H1 (cell line): ENCODE measurements around the gene PDE4D. TPM values are rescaled to one million over a fixed set of nuclear protein-coding genes. Genes with fewer than 3 reads are reported as not detected.

ENCODE experiments used
- CTCF ChIA-PET: fragments of 300-600 bp; sonication (Branson Sonifier 250); formaldehyde crosslinking; loops from one replicate; lab custom pipeline; 2021; ENCODE audit not compliant: partially characterized antibody; lab: Charles Lee
- POLR2A ChIA-PET: fragments of 300-600 bp; sonication (Branson Sonifier 250); formaldehyde crosslinking; loops from one replicate; lab custom pipeline; 2021; ENCODE audit warnings: inconsistent platforms; ENCODE audit not compliant: partially characterized antibody; lab: Charles Lee
- DNase-seq, 2 experiments: peaks; one replicate each; pipeline versions ENCODE4 v3.0.0 to v3.0.0-alpha.2; 2010 to 2022; ENCODE audit warnings: low spot score in 2 of 2, low read depth in 1 of 2, mixed read lengths in 1 of 2
- FAIRE-seq: peaks from 2 replicates; lab custom pipeline; 2011; peaks lifted over from hg19 to GRCh38; lab: Jason Lieb, UNC
- H2AFZ ChIP-seq: 2 replicates; pipeline ENCODE4 v1.8.1; 2012; ENCODE audit warnings: low read length, inconsistent platforms
- H2AK5ac ChIP-seq: 2 replicates; pipeline ENCODE4 v1.6.1; 2013; ENCODE audit warnings: low read depth, low read length
- H2BK120ac ChIP-seq: replicated peaks from 2 replicates; pipeline ENCODE3; 2013; ENCODE audit warnings: low read depth, low read length, inconsistent platforms
- H2BK12ac ChIP-seq: 2 replicates; pipeline ENCODE4 v1.6.1; 2013; ENCODE audit warnings: low read depth, low read length
- H2BK15ac ChIP-seq: 2 replicates; pipeline ENCODE4 v1.6.1; 2013; ENCODE audit warnings: low read length
- H2BK20ac ChIP-seq: 2 replicates; pipeline ENCODE4 v1.6.1; 2013; ENCODE audit warnings: low read length
- H2BK5ac ChIP-seq: 2 replicates; pipeline ENCODE4 v1.6.1; 2013; ENCODE audit warnings: low read depth, low read length
- H3K14ac ChIP-seq: 2 replicates; pipeline ENCODE4 v1.6.1; 2013; ENCODE audit warnings: inconsistent platforms; ENCODE audit not compliant: insufficient read length
- H3K18ac ChIP-seq: 2 replicates; pipeline ENCODE4 v1.6.1; 2013; ENCODE audit warnings: low read length; ENCODE audit errors: extremely low read depth
- H3K23ac ChIP-seq: 2 replicates; pipeline ENCODE4 v1.6.1; 2013; ENCODE audit warnings: inconsistent platforms; ENCODE audit not compliant: insufficient read length
- H3K23me2 ChIP-seq: 2 replicates; pipeline ENCODE4 v1.6.1; 2013; ENCODE audit warnings: low read depth, low read length
- H3K27ac ChIP-seq: 2 replicates; pipeline ENCODE4 v1.6.1; 2011; ENCODE audit warnings: low read depth, low read length, inconsistent platforms
- H3K27me3 ChIP-seq, 4 experiments: replicated peaks in 1 of 4; 1 replicate in 1 of 4; 2 replicates in 3 of 4; pipeline versions ENCODE4 v1.6.1 to v1.8.1; 2011 to 2013; ENCODE audit warnings: low read length in 3 of 4, mild to moderate bottlenecking in 3 of 4, inconsistent platforms in 2 of 4, mixed read lengths in 2 of 4, moderate library complexity in 1 of 4; ENCODE audit not compliant: control insufficient read depth in 3 of 4, insufficient read depth in 3 of 4; ENCODE audit errors: extremely low read depth in 1 of 4
- H3K36me3 ChIP-seq, 4 experiments: 2 replicates each; pipeline versions ENCODE4 v1.6.1 to v1.8.1; 2011 to 2013; ENCODE audit warnings: mild to moderate bottlenecking in 4 of 4, low read length in 3 of 4, moderate library complexity in 2 of 4, control low read depth in 1 of 4, inconsistent platforms in 1 of 4; ENCODE audit not compliant: insufficient read depth in 4 of 4, control insufficient read depth in 2 of 4
- H3K4ac ChIP-seq: replicated peaks from 2 replicates; pipeline ENCODE3; 2013; ENCODE audit warnings: low read length, low read depth, mixed read lengths, inconsistent platforms; ENCODE audit not compliant: insufficient read length
- H3K4me1 ChIP-seq, 4 experiments: replicated peaks in 1 of 4; 1 replicate in 1 of 4; 2 replicates in 3 of 4; pipeline versions ENCODE4 v1.6.1 to v1.8.1; 2011 to 2013; ENCODE audit warnings: low read length in 3 of 4, inconsistent platforms in 2 of 4, mixed read lengths in 1 of 4; ENCODE audit not compliant: insufficient read depth in 4 of 4, control insufficient read depth in 3 of 4
- H3K4me2 ChIP-seq, 2 experiments: 2 replicates each; pipeline versions ENCODE4 v1.6.1 to v1.8.1; 2011 to 2013; ENCODE audit warnings: low read depth in 2 of 2, low read length in 2 of 2, control low read depth in 1 of 2, inconsistent platforms in 1 of 2, mild to moderate bottlenecking in 1 of 2; ENCODE audit not compliant: insufficient read depth in 1 of 2
- H3K4me3 ChIP-seq, 4 experiments: fragments of 200-600, 300-600 bp in 1 of 4; sonication (generic), shearing (Covaris generic), sonication (Bioruptor Twin) in 1 of 4; 2 replicates each; pipeline versions ENCODE4 v1.5.1 to v1.8.1; 2011 to 2016; ENCODE audit warnings: low read length in 4 of 4, low read depth in 3 of 4, control low read depth in 2 of 4, inconsistent platforms in 2 of 4, mild to moderate bottlenecking in 2 of 4, mixed read lengths in 1 of 4, moderate library complexity in 1 of 4; ENCODE audit not compliant: insufficient read depth in 2 of 4; ENCODE audit errors: extremely low read depth in 1 of 4
- H3K56ac ChIP-seq: replicated peaks from 2 replicates; pipeline ENCODE3; 2013; ENCODE audit warnings: low read depth, mild to moderate bottlenecking, mixed read lengths, low read length, inconsistent platforms; ENCODE audit not compliant: insufficient read length
- H3K79me1 ChIP-seq: 2 replicates; pipeline ENCODE4 v1.6.1; 2013; ENCODE audit warnings: low read depth, low read length, control low read depth
- H3K79me2 ChIP-seq, 2 experiments: 2 replicates each; pipeline versions ENCODE4 v1.6.1 to v1.8.1; 2012 to 2013; ENCODE audit warnings: low read length in 2 of 2, mild to moderate bottlenecking in 2 of 2, inconsistent platforms in 1 of 2; ENCODE audit not compliant: insufficient read depth in 2 of 2, control insufficient read depth in 1 of 2
- H3K9ac ChIP-seq, 4 experiments: replicated peaks in 1 of 4; 1 replicate in 1 of 4; 2 replicates in 3 of 4; pipeline versions ENCODE4 v1.6.1 to v1.8.1; 2011 to 2013; ENCODE audit warnings: low read depth in 3 of 4, low read length in 3 of 4, control low read depth in 2 of 4, mild to moderate bottlenecking in 2 of 4, moderate library complexity in 2 of 4, inconsistent platforms in 1 of 4; ENCODE audit errors: extremely low read depth in 1 of 4
- H3K9me3 ChIP-seq, 2 experiments: 2 replicates each; pipeline versions ENCODE4 v1.6.1 to v1.8.1; 2012 to 2013; ENCODE audit warnings: mild to moderate bottlenecking in 2 of 2, moderate library complexity in 2 of 2, control low read depth in 1 of 2, inconsistent platforms in 1 of 2, low read depth in 1 of 2, low read length in 1 of 2, mixed read lengths in 1 of 2; ENCODE audit not compliant: insufficient read depth in 2 of 2
- H4K20me1 ChIP-seq, 2 experiments: replicated peaks in 1 of 2; 2 replicates each; pipeline versions ENCODE3 to v1.8.1; 2011 to 2013; ENCODE audit warnings: inconsistent platforms in 2 of 2, low read length in 2 of 2, mild to moderate bottlenecking in 1 of 2; ENCODE audit not compliant: insufficient read depth in 2 of 2, control insufficient read depth in 1 of 2
- H4K5ac ChIP-seq: 2 replicates; pipeline ENCODE4 v1.6.1; 2013; ENCODE audit warnings: low read length, low read depth, mixed read lengths, inconsistent platforms; ENCODE audit not compliant: insufficient read length
- H4K8ac ChIP-seq: 2 replicates; pipeline ENCODE4 v1.8.0; 2013; ENCODE audit warnings: mild to moderate bottlenecking, moderate library complexity, low read length, inconsistent platforms; ENCODE audit not compliant: insufficient read depth; ENCODE audit errors: extremely low read depth
- H4K91ac ChIP-seq: replicated peaks from 2 replicates; pipeline ENCODE3; 2013; ENCODE audit warnings: low read length, mixed read lengths, inconsistent platforms; ENCODE audit not compliant: insufficient read length
- CBX8 ChIP-seq: fragments of 300-800, 300-1000 bp; sonication (generic); IDR thresholded peaks from 2 replicates; pipeline ENCODE4 v1.7.1; 2016; ENCODE audit warnings: low read depth, low read length, borderline replicate concordance
- CTBP2 ChIP-seq: IDR thresholded peaks from 2 replicates; pipeline ENCODE4 v1.7.0; 2011; ENCODE audit warnings: borderline replicate concordance, mild to moderate bottlenecking, moderate library complexity, mixed read lengths, low read length; ENCODE audit not compliant: insufficient read depth, insufficient read length
- MAFK ChIP-seq: IDR thresholded peaks from 2 replicates; pipeline ENCODE4 v1.6.1; 2012; ENCODE audit warnings: low read depth, mild to moderate bottlenecking, improper control_type of control experiment, low read length
- RNF2 ChIP-seq: fragments of 200-900, 300-1000 bp; sonication (generic); IDR thresholded peaks from 2 replicates; pipeline ENCODE4 v1.7.1; 2016; ENCODE audit warnings: borderline replicate concordance, low read depth, mild to moderate bottlenecking, antibody characterized with exemption, low read length; ENCODE audit not compliant: poor library complexity, severe bottlenecking; ENCODE audit errors: missing control alignments
- RXRA ChIP-seq: IDR thresholded peaks from 2 replicates; pipeline ENCODE4 v1.6.1; 2011; ENCODE audit warnings: low read depth, mild to moderate bottlenecking, low read length, moderate library complexity; ENCODE audit not compliant: insufficient read depth
- SIRT6 ChIP-seq: IDR thresholded peaks from one replicate; pipeline ENCODE4 v1.7.1; 2012; ENCODE audit warnings: low read length, inconsistent platforms
- WGBS, 2 experiments: shearing (Covaris generic) in 1 of 2; methylation state at CpG; one replicate each; pipeline versions ENCODE4 v1.1.6 to v1.1.7; 2013 to 2015; ENCODE audit warnings: low lambda C conversion rate in 2 of 2, mixed read lengths in 2 of 2, inconsistent platforms in 1 of 2, low coverage in 1 of 2, missing lambda C conversion rate in 1 of 2; ENCODE audit not compliant: insufficient replicate concordance in 2 of 2, insufficient coverage in 1 of 2, insufficient read length in 1 of 2; ENCODE audit errors: extremely low coverage in 1 of 2, missing lambda C conversion rate in 1 of 2; 5-methylcytosine and 5-hydroxymethylcytosine counted together
- polyA plus RNA-seq, 7 experiments: library from polyadenylated mRNA; depleted of rRNA in 3 of 7; stranded (reverse) in 5 of 7; unstranded in 2 of 7; fragments of >200 nt in 5 of 7; fragments of 200-250 nt in 2 of 7; gene quantifications; 1 replicate in 5 of 7; 2 replicates in 1 of 7; 4 replicates in 1 of 7; pipeline versions ENCODE4 v1.2.1 to v1.2.3, GENCODE V29; 2011 to 2013; ENCODE audit warnings: missing spikeins in 2 of 7, mixed read lengths in 2 of 7
- total RNA-seq: library from RNA; stranded (reverse); fragmentation: NEBNext Ultra II Directional; extraction: Animal tissue kit (Norgen Biotek cat#: 25700); gene quantifications from 2 replicates; pipeline ENCODE4 v1.2.1, GENCODE V29; 2021
- TF ChIP-seq, protein P1 (sequence below): IDR thresholded peaks from 2 replicates; pipeline ENCODE4 v1.6.1; 2012; ENCODE audit warnings: inconsistent platforms

Gene PDE4D
- total and polyA plus RNA-seq, 2 of the 8 experiments (the other 6 are each of a cell fraction or from before 2014, with no cell fraction given), result 2.3 to 3.7 TPM

DNA sequence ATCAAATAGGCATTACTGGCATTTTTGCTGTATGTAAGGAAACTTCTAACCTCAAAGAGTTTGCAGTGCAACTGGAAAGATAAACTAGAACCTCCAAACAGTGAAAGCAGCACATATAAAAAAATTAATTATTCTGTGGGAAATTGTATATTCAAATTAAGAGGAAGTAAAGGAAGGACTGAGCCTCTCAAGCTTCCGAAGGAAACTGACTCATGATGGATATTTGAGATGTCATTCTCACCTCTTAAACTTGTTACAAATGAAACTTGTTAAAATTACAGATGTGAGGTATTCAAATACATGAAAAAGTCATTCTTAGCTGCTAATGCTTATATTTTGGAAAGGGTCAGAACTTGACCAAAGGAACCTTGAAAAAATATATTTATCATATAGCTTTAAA lies 538.7 kb downstream of the PDE4D start:
- Histone ChIP-seq H3K27ac (no peak overlapping the region), H3K23ac (no peak overlapping the region), H3K14ac (no peak overlapping the region), H2AK5ac (no peak overlapping the region), H4K5ac (no peak overlapping the region), H3K4ac (no peak overlapping the region), H2BK12ac (no peak overlapping the region), H2AFZ (no peak overlapping the region), H3K27me3 (no peaks in the 10 kb centered on the region), H3K79me1 (no peaks in the 10 kb centered on the region), H3K9ac (no peak overlapping the region), H3K23me2 (no peaks in the 10 kb centered on the region), H3K4me3 (no peak overlapping the region), H2BK15ac (no peak overlapping the region), H4K20me1 (no peaks in the 10 kb centered on the region), H2BK5ac (no peak overlapping the region), H3K36me3 (no peaks in the 10 kb centered on the region), H2BK20ac (no peak overlapping the region), H3K18ac (no peak overlapping the region), H3K9me3 (no peaks in the 10 kb centered on the region), H3K4me1 (peaks cover 0 to 21% (median 12%) of the 10 kb centered on the region in 4 experiments; a peak in 6 of 7 replicates), H3K56ac (no peak overlapping the region), H2BK120ac (no peak overlapping the region), H3K79me2 (no peaks in the 10 kb centered on the region), H4K91ac (no peak overlapping the region), H4K8ac (no peak overlapping the region), H3K4me2 (no peak overlapping the region)
- WGBS, 2 experiments, result 95% methylated on average over 1 of the region's 1 CpG; no CpG with 5 or more reads in 1 of the 2 experiments
- ChIA-PET CTCF (interaction anchor here (1.1 to 4.3 kb wide), 4 partner anchors 13 to 167 kb away, joined by 4 to 45 read pairs (median 6); no protein-coding TSS in a partner anchor), POLR2A (no interaction called here)
- FAIRE-seq (no peak), DNase-seq (no peak)
- TF ChIP-seq CBX8 (no peak), SIRT6 (no peak), CTBP2 (no peak), RXRA (no peak), MAFK (no peak), RNF2 (no peak)
- TF ChIP-seq, protein P1, sequence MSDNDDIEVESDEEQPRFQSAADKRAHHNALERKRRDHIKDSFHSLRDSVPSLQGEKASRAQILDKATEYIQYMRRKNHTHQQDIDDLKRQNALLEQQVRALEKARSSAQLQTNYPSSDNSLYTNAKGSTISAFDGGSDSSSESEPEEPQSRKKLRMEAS, result no peak
